ENCODE data around the gene STK35. TPM values are rescaled to one million over a fixed set of nuclear protein-coding genes. Genes with fewer than 3 reads are reported as not detected.

The STK35 gene
- total and polyA plus RNA-seq, 2 of the 8 experiments (the other 6 are each of a cell fraction or from before 2014, with no cell fraction given) = 24.9 to 45.0 TPM

DNA sequence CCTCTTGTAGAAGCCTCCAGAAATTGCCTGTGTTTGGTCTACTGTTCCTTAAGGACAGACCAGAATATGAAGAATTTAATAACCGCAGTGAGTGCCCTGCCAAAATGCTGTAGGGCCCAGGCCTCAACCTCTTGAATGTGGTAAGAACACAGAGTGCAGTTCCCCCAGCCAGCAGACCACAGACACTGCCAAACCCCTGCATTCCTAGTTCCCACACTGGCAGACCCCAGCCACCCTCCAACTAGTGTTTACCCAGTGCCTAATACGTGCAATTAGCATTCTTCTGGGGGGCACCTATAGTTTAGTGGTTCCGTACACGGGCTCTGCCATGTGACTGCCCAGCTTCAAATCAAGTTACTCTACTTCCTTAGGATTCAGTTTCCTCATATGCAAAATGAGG lies 51.7 kb downstream of the STK35 start:
- no peaks in the 10 kb centered on the region for H3K9me3 ChIP-seq (ENCODE audit: insufficient read depth in 2 of 2, low read depth in 1 of 2, low read length in 1 of 2)
- TF ChIP-seq RAD21 (IDR thresholded peaks at IDR 0.05 in 1 of 2, conservative IDR thresholded peaks at IDR 0.05 in 1 of 2; ENCODE audit: low read depth in 2 of 2, low read length in 2 of 2) (no peak), PHF8 (conservative IDR thresholded peaks at IDR 0.05; ENCODE audit: low read depth, low read length) (no peak), KDM5A (IDR thresholded peaks at IDR 0.05; ENCODE audit: low read length) (no peak), SP1 (IDR thresholded peaks at IDR 0.05; ENCODE audit: low read depth, low read length) (no peak), BACH1 (IDR thresholded peaks at IDR 0.05; ENCODE audit: low read length) (no peak), BCL11A (IDR thresholded peaks at IDR 0.05; ENCODE audit: low read depth in 2 of 2, low read length in 2 of 2) (no peak), CEBPB (IDR thresholded peaks at IDR 0.05; ENCODE audit: low read depth, low read length) (no peak), ASH2L (IDR thresholded peaks at IDR 0.05; ENCODE audit: low read length) (no peak), SIX5 (IDR thresholded peaks at IDR 0.05; ENCODE audit: low read depth, low read length) (no peak), TAF1 (IDR thresholded peaks at IDR 0.05; ENCODE audit: low read depth, low read length) (no peak), POLR2A (IDR thresholded peaks at IDR 0.05; ENCODE audit: control extremely low read depth in 1 of 2, low read depth in 2 of 2, low read length in 2 of 2) (no peak), TCF12 (IDR thresholded peaks at IDR 0.05; ENCODE audit: low read depth, low read length) (no peak), SUZ12 (IDR thresholded peaks at IDR 0.05; ENCODE audit: low read length) (no peak), POU5F1 (IDR thresholded peaks at IDR 0.05; ENCODE audit: low read depth, low read length) (no peak), YY1 (IDR thresholded peaks at IDR 0.05; ENCODE audit: low read depth, low read length) (no peak)
- TF ChIP-seq, protein P1, sequence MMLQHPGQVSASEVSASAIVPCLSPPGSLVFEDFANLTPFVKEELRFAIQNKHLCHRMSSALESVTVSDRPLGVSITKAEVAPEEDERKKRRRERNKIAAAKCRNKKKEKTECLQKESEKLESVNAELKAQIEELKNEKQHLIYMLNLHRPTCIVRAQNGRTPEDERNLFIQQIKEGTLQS (IDR thresholded peaks at IDR 0.05; ENCODE audit: insufficient read depth, low read depth, low read length) = no peak

More for the DNA sequence above, 51.7 kb downstream of the STK35 start:
- Histone ChIP-seq H3K79me2 (ENCODE audit: control insufficient read depth in 1 of 2, insufficient read depth in 2 of 2, low read length in 2 of 2) (no peaks in the 10 kb centered on the region), H4K91ac (replicated peaks; ENCODE audit: insufficient read length, low read length) (no peak overlapping the region), H3K27me3 (replicated peaks in 1 of 4; ENCODE audit: control insufficient read depth in 3 of 4, extremely low read depth in 1 of 4, insufficient read depth in 3 of 4, low read length in 3 of 4) (no peaks in the 10 kb centered on the region), H2BK12ac (ENCODE audit: low read depth, low read length) (no peak overlapping the region), H2BK15ac (ENCODE audit: low read length) (no peak overlapping the region), H2BK5ac (ENCODE audit: low read depth, low read length) (no peak overlapping the region), H4K8ac (ENCODE audit: extremely low read depth, insufficient read depth, low read length) (no peak overlapping the region), H2BK120ac (replicated peaks; ENCODE audit: low read depth, low read length) (no peak overlapping the region), H3K18ac (ENCODE audit: extremely low read depth, low read length) (no peak overlapping the region), H3K4ac (replicated peaks; ENCODE audit: insufficient read length, low read depth, low read length) (no peak overlapping the region), H4K5ac (ENCODE audit: insufficient read length, low read depth, low read length) (no peak overlapping the region), H3K9ac (replicated peaks in 1 of 4; ENCODE audit: extremely low read depth in 1 of 4, low read depth in 3 of 4, low read length in 3 of 4) (no peak overlapping the region), H3K4me2 (ENCODE audit: insufficient read depth in 1 of 2, low read depth in 2 of 2, low read length in 2 of 2) (no peak overlapping the region), H3K4me3 (ENCODE audit: extremely low read depth in 1 of 4, insufficient read depth in 2 of 4, low read depth in 3 of 4, low read length in 4 of 4) (no peak overlapping the region), H3K23ac (ENCODE audit: insufficient read length) (no peak overlapping the region), H2AK5ac (ENCODE audit: low read depth, low read length) (no peak overlapping the region), H2BK20ac (ENCODE audit: low read length) (no peak overlapping the region), H3K14ac (ENCODE audit: insufficient read length) (no peak overlapping the region), H3K36me3 (ENCODE audit: control insufficient read depth in 2 of 4, insufficient read depth in 4 of 4, low read length in 3 of 4) (0 out of 8 replicates have a peak, but pooled peaks cover 0 to 2% (median 0%) of the 10 kb centered on the region in 4 experiments), H3K4me1 (replicated peaks in 1 of 4; ENCODE audit: control insufficient read depth in 3 of 4, insufficient read depth in 4 of 4, low read length in 3 of 4) (peaks cover 2 to 6% (median 4%) of the 10 kb centered on the region in 4 experiments; a peak in 5 of 7 replicates), H3K56ac (replicated peaks; ENCODE audit: insufficient read length, low read depth, low read length) (no peak overlapping the region), H3K79me1 (ENCODE audit: low read depth, low read length) (no peaks in the 10 kb centered on the region), H2AFZ (ENCODE audit: low read length) (no peak overlapping the region), H4K20me1 (replicated peaks in 1 of 2; ENCODE audit: control insufficient read depth in 1 of 2, insufficient read depth in 2 of 2, low read length in 2 of 2) (peaks cover 0 to 3% of the 10 kb centered on the region in 2 experiments), H3K23me2 (ENCODE audit: low read depth, low read length) (no peaks in the 10 kb centered on the region), H3K27ac (ENCODE audit: low read depth, low read length) (no peak overlapping the region)
- ChIA-PET POLR2A (ENCODE audit: partially characterized antibody) (no interaction called here), CTCF (ENCODE audit: partially characterized antibody) (interaction anchor here (1.3 to 1.9 kb wide), 2 partner anchors 19 to 60 kb away, joined by 4 to 5 read pairs; no protein-coding TSS in a partner anchor)
- DNase-seq (ENCODE audit: low read depth in 1 of 2, low spot score in 2 of 2) (no peak), FAIRE-seq (no peak)
- 80% methylated on average over 4 of the region's 4 CpGs; no CpG with 5 or more reads in 1 of the 2 experiments for WGBS, 2 experiments (ENCODE audit: extremely low coverage in 1 of 2, insufficient coverage in 1 of 2, insufficient read length in 1 of 2, insufficient replicate concordance in 2 of 2, low coverage in 1 of 2, low lambda C conversion rate in 2 of 2, missing lambda C conversion rate in 1 of 2)
